ENCODE measurements around the gene TMEM131L. TPM values are rescaled to one million over a fixed set of nuclear protein-coding genes. Genes with fewer than 3 reads are reported as not detected.

Gene TMEM131L
- total RNA-seq, 6 experiments from 2014 or later, result 7.7 to 8.9 (median 8.0) TPM

DNA sequence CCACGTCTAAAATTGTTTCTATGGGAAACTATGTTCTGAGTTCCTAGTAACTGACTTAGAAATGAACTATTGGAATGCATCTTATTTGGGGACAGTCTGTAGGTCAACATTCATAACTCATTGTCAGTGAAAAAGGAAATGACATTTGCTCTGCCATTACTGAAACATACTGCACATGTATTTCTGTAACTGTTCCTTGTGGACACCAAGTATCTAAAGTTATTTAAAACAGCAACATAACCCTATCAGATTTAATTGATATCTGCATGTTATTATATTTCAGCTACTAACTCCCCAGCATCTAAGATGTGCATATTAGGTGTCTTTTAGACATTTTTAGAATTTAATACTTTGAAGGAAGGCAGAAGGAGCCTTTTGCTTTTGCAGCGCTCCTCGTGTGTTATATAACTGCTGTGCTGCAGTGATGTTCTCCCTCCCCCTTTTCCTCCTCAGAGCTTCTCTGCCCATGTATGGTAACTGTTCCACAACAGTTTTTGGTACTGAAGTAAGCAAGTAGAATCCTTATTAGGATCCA is 37.2 kb upstream of the TMEM131L start:
- peaks cover 36% of the 10 kb centered on the region for H3K4me1 Mint-ChIP-seq (ENCODE audit: low read depth)
- no peak for DNase-seq
- peaks cover 1% of the 10 kb centered on the region; the same call in 1 of the 2 replicates for H3K27me3 Mint-ChIP-seq (ENCODE audit: insufficient read depth)
- no peak for TF ChIP-seq CTCF (IDR thresholded peaks at IDR 0.05)
- no peak overlapping the region for H3K4me3 Mint-ChIP-seq
- H3K36me3 Mint-ChIP-seq (ENCODE audit: low read depth), result no peaks in the 10 kb centered on the region
- no peak overlapping the region for H3K27ac Mint-ChIP-seq
- H3K9me3 Mint-ChIP-seq, result no peaks in the 10 kb centered on the region

DNA sequence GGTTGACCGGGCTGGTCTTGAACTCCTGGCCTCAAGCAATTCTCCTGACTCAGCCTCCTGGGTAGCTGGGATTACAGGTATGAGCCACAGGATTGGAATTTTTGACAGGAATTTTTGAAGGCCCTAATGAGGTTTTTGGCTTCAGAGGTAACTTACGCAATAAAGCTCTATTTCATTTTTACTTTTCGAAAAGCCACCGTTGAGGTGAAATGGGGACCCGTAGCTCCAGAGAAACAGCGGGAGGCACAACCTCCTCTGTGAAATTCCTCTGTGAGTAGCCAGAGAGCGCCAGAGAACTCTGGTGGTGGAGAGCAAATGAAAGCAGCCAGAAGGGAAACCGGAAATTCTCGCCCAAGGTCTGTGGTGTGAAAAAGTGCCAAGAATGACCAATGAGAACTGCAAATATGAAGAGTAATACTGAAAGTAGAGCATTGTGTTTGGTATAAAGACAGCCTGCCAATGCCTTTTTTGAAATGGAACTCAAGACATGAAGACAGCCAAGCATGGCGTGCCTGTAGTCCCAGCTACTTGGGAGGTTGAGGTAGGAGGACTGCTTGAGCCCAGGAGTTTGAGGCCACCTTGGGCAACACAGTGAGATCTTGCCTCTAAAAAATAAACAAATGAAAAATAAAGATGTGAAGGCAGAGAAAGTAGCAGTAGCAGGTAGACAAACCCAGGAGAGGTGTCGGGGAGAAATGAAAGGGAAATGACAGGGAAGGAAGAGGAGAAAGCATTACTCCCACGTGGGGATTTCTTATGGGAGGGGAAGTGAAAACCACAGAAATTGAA is 33.0 kb upstream of the TMEM131L start:
- DNase-seq, result peak; percentile 46
- Mint-ChIP-seq H3K4me1 (ENCODE audit: low read depth) (peaks cover 25% of the 10 kb centered on the region), H3K27ac (no peak overlapping the region), H3K4me3 (no peak overlapping the region), H3K36me3 (ENCODE audit: low read depth) (no peaks in the 10 kb centered on the region), H3K9me3 (no peaks in the 10 kb centered on the region), H3K27me3 (ENCODE audit: insufficient read depth) (peaks cover 3% of the 10 kb centered on the region)
- TF ChIP-seq CTCF (IDR thresholded peaks at IDR 0.05), result peak; percentile 53

- TF ChIP-seq CTCF (IDR thresholded peaks at IDR 0.05), result no peak
- DNase-seq, result no peak
- H3K27ac Mint-ChIP-seq, result no peak overlapping the region
- H3K9me3 Mint-ChIP-seq, result no peaks in the 10 kb centered on the region
- peaks cover 5% of the 10 kb centered on the region for H3K27me3 Mint-ChIP-seq (ENCODE audit: insufficient read depth)
- H3K4me1 Mint-ChIP-seq (ENCODE audit: low read depth), result peaks cover 19% of the 10 kb centered on the region
- no peak overlapping the region for H3K4me3 Mint-ChIP-seq
- H3K36me3 Mint-ChIP-seq (ENCODE audit: low read depth), result no peaks in the 10 kb centered on the region
Observed at GRCh38 chr4:153433754-153434105, 32.4 kb upstream of the TMEM131L start.

DNA sequence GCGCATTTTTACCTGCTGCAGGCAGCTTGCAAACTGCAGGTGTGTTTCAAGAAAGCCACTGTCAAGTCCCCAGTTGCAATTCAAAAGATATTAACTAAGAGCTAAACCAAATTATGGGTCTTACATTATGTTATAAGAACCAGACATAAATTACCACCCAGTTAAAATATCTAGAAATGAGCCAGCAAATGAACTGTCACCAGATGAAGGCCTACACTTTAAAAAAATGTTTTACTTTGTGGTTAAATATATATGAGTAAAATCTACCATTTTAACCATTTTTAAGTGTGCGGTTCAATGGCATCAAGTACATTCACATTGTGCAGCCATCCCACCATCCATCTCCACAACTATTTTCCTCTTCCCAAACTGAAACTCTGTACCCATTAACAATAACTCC is 32.0 kb upstream of the TMEM131L start:
- H3K9me3 Mint-ChIP-seq, result no peaks in the 10 kb centered on the region
- H3K27ac Mint-ChIP-seq, result no peak overlapping the region
- H3K36me3 Mint-ChIP-seq (ENCODE audit: low read depth), result no peaks in the 10 kb centered on the region
- DNase-seq, result no peak
- H3K4me1 Mint-ChIP-seq (ENCODE audit: low read depth), result peaks cover 15% of the 10 kb centered on the region
- no peak overlapping the region for H3K4me3 Mint-ChIP-seq
- no peak for TF ChIP-seq CTCF (IDR thresholded peaks at IDR 0.05)
- H3K27me3 Mint-ChIP-seq (ENCODE audit: insufficient read depth), result peaks cover 5% of the 10 kb centered on the region

DNA sequence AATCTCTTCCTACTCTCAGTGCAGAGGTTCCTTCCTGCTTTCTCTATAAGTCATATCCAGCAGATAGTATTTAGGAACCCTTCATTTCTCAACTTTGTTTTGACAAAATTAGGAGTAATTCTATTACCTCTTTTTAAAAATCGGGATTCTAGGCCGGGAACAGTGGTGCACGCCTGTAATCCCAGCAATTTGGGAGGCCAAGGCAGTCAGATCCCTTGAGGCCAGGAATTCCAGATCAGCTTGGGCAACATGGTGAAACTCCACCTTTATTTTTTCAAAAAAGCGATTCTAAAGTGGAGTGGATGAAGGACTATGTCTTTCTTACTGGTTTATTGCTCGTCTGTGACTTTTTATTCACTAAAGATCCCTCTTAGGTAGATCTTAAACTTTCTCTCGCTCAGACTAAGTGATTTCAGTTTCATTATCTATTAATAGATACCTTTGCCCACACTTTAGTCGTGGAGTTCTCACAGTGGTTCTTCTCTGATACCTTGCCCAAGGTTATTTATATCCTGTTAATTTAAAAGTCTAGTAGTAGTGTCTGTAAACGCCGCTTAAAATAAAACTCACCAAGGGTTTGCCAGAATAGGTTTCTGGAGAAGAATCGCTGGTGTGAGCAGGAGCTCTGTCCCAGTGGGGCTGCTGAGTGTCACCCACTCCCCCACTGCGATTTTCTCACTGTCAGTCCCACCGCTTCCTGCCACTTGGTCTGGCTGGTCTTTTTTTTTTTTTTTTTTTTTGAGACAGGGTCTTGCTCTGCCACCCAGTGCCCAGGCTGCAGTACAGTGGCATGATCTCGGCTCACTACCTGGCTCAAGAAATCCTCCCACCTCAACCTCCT is 27.0 kb upstream of the TMEM131L start:
- Mint-ChIP-seq H3K36me3 (ENCODE audit: low read depth) (no peaks in the 10 kb centered on the region), H3K4me3 (no peak overlapping the region), H3K27ac (no peak overlapping the region), H3K27me3 (ENCODE audit: insufficient read depth) (peaks cover 4% of the 10 kb centered on the region), H3K4me1 (ENCODE audit: low read depth) (no peaks in the 10 kb centered on the region), H3K9me3 (no peaks in the 10 kb centered on the region)
- TF ChIP-seq CTCF (IDR thresholded peaks at IDR 0.05), result no peak
- no peak for DNase-seq

Data from HFFc6 (cell line).